Cerebellar nuclear complex (tissue), 1 donor: Measurements from ENCODE around the gene POFUT2.
A peak's percentile ranks its signal among the peaks of the same experiment; 100 is the strongest.

Source experiments
- DNase-seq, 2 experiments: peaks; one replicate each; lab custom pipeline; 2025; lab: John Stamatoyannopoulos, UW

Gene POFUT2

GRCh38 chr21:45262616-45263015 lies 25.1 kb downstream of the POFUT2 start:
- DNase-seq = no peak

- DNase-seq = no peak
Measured at GRCh38 chr21:45262041-45262581, 25.6 kb downstream of the POFUT2 start.

- no peak for DNase-seq
Measured at GRCh38 chr21:45261093-45261492, 26.6 kb downstream of the POFUT2 start.

GRCh38 chr21:45260191-45260825 lies 27.4 kb downstream of the POFUT2 start:
- peak in 1 of 2 experiments; percentile 64 for DNase-seq

- DNase-seq = no peak
Measured at GRCh38 chr21:45259206-45259840, 28.4 kb downstream of the POFUT2 start.

- no peak for DNase-seq
Measured at GRCh38 chr21:45258466-45258865, 29.2 kb downstream of the POFUT2 start.

GRCh38 chr21:45257673-45258341 lies 29.9 kb downstream of the POFUT2 start:
- DNase-seq = no peak

GRCh38 chr21:45256912-45257672 lies 30.6 kb downstream of the POFUT2 start:
- no peak for DNase-seq

GRCh38 chr21:45256021-45256911 lies 31.4 kb downstream of the POFUT2 start:
- no peak for DNase-seq

- no peak for DNase-seq
Measured at GRCh38 chr21:45255381-45256020, 32.2 kb downstream of the POFUT2 start.

- DNase-seq = no peak
Measured at GRCh38 chr21:45254460-45254930, 33.2 kb downstream of the POFUT2 start.

GRCh38 chr21:45253633-45254459 lies 33.8 kb downstream of the POFUT2 start:
- DNase-seq = no peak

GRCh38 chr21:45253180-45253579 lies 34.5 kb downstream of the POFUT2 start:
- DNase-seq = no peak

GRCh38 chr21:45252448-45252925 lies 35.2 kb downstream of the POFUT2 start:
- no peak for DNase-seq

GRCh38 chr21:45251635-45252447 lies 35.9 kb downstream of the POFUT2 start:
- DNase-seq = no peak

- no peak for DNase-seq
Measured at GRCh38 chr21:45250914-45251634, 36.6 kb downstream of the POFUT2 start.

GRCh38 chr21:45250272-45250671 lies 37.4 kb downstream of the POFUT2 start:
- DNase-seq = no peak

- DNase-seq = no peak
Measured at GRCh38 chr21:45249626-45250025, 38.1 kb downstream of the POFUT2 start.
